ENCODE measurements around the gene CRYGC. TPM values are rescaled to one million over a fixed set of nuclear protein-coding genes. Genes with fewer than 3 reads are reported as not detected.
"Not testable (repeated sequence)": the region's sequence is repeated elsewhere in the genome, so short reads cannot be mapped to it uniquely, and the experiment has no call there.

CRYGC gene
- total RNA-seq, 1 donor from 2014 or later, result not detected

- no peak overlapping the region for H3K27ac Mint-ChIP-seq
Observed at GRCh38 chr2:208112969-208113368, 16.7 kb downstream of the CRYGC start.

GRCh38 chr2:208112273-208112745 lies 17.3 kb downstream of the CRYGC start:
- H3K9me3 Mint-ChIP-seq (ENCODE audit: low read depth); DNase-seq (ENCODE audit: low spot score, unreplicated experiment); H3K36me3 Mint-ChIP-seq (ENCODE audit: insufficient read depth); H3K4me1 Mint-ChIP-seq (ENCODE audit: low read depth); H3K27ac Mint-ChIP-seq: not testable (repeated sequence)
- H3K27me3 Mint-ChIP-seq, result peaks cover 13% of the 10 kb centered on the region
- peak overlapping the region; percentile 49 for H3K4me3 Mint-ChIP-seq (ENCODE audit: low read depth)

More at GRCh38 chr2:208112969-208113368, 16.7 kb downstream of the CRYGC start:
- H3K9me3 Mint-ChIP-seq (ENCODE audit: low read depth), result peaks cover 8% of the 10 kb centered on the region
- no peaks in the 10 kb centered on the region for H3K36me3 Mint-ChIP-seq (ENCODE audit: insufficient read depth)
- no peak for DNase-seq (ENCODE audit: low spot score, unreplicated experiment)
- TF ChIP-seq CTCF (IDR thresholded peaks at IDR 0.05; ENCODE audit: unreplicated experiment), result no peak
- H3K27me3 Mint-ChIP-seq, result peaks cover 13% of the 10 kb centered on the region
- peaks cover 4% of the 10 kb centered on the region for H3K4me1 Mint-ChIP-seq (ENCODE audit: low read depth)
- no peak overlapping the region for H3K4me3 Mint-ChIP-seq (ENCODE audit: low read depth)

GRCh38 chr2:208103616-208104015 lies 26.0 kb downstream of the CRYGC start:
- Mint-ChIP-seq H3K9me3 (ENCODE audit: low read depth) (no peaks in the 10 kb centered on the region), H3K36me3 (ENCODE audit: insufficient read depth) (no peaks in the 10 kb centered on the region), H3K4me1 (ENCODE audit: low read depth) (no peaks in the 10 kb centered on the region), H3K4me3 (ENCODE audit: low read depth) (no peak overlapping the region), H3K27me3 (no peaks in the 10 kb centered on the region), H3K27ac (no peak overlapping the region)
- TF ChIP-seq CTCF (IDR thresholded peaks at IDR 0.05; ENCODE audit: unreplicated experiment), result no peak
- no peak for DNase-seq (ENCODE audit: low spot score, unreplicated experiment)

- DNase-seq (ENCODE audit: low spot score, unreplicated experiment), result no peak
- TF ChIP-seq CTCF (IDR thresholded peaks at IDR 0.05; ENCODE audit: unreplicated experiment), result peak; percentile 59
- Mint-ChIP-seq H3K4me3 (ENCODE audit: low read depth) (no peak overlapping the region), H3K27ac (no peak overlapping the region), H3K9me3 (ENCODE audit: low read depth) (no peaks in the 10 kb centered on the region), H3K36me3 (ENCODE audit: insufficient read depth) (no peaks in the 10 kb centered on the region), H3K27me3 (no peaks in the 10 kb centered on the region), H3K4me1 (ENCODE audit: low read depth) (no peaks in the 10 kb centered on the region)
Observed at GRCh38 chr2:208101716-208102631, 27.7 kb downstream of the CRYGC start.

- Mint-ChIP-seq H3K4me1 (ENCODE audit: low read depth) (no peaks in the 10 kb centered on the region), H3K36me3 (ENCODE audit: insufficient read depth) (no peaks in the 10 kb centered on the region), H3K27me3 (no peaks in the 10 kb centered on the region), H3K4me3 (ENCODE audit: low read depth) (no peak overlapping the region), H3K9me3 (ENCODE audit: low read depth) (no peaks in the 10 kb centered on the region), H3K27ac (no peak overlapping the region)
- DNase-seq (ENCODE audit: low spot score, unreplicated experiment), result no peak
- no peak for TF ChIP-seq CTCF (IDR thresholded peaks at IDR 0.05; ENCODE audit: unreplicated experiment)
Observed at GRCh38 chr2:208099682-208100470, 29.8 kb downstream of the CRYGC start.

- H3K9me3 Mint-ChIP-seq (ENCODE audit: low read depth); H3K4me3 Mint-ChIP-seq (ENCODE audit: low read depth): not testable (repeated sequence)
Observed at GRCh38 chr2:208098701-208099100, 30.9 kb downstream of the CRYGC start.

More at GRCh38 chr2:208098701-208099100, 30.9 kb downstream of the CRYGC start:
- H3K27me3 Mint-ChIP-seq; H3K4me1 Mint-ChIP-seq (ENCODE audit: low read depth); H3K36me3 Mint-ChIP-seq (ENCODE audit: insufficient read depth); DNase-seq (ENCODE audit: low spot score, unreplicated experiment); H3K27ac Mint-ChIP-seq: not testable (repeated sequence)
